Ascending aorta (tissue), 2 donors: ENCODE results near the gene FRY. TPM values are rescaled to one million over a fixed set of nuclear protein-coding genes. Genes with fewer than 3 reads are reported as not detected.

Experiments used
- DNase-seq, 2 donors: peaks; one replicate each; pipeline ENCODE4 v3.0.0-alpha.2; 2019; ENCODE audit warnings: low spot score in 2 of 2
- H3K27ac ChIP-seq, 2 donors: fragments of 200-600 bp; sonication (generic); one replicate each; pipeline ENCODE4 v1.5.1; 2016 to 2017; ENCODE audit warnings: mild to moderate bottlenecking in 1 of 2
- H3K27me3 ChIP-seq: fragments of 200-600 bp; sonication (generic); one replicate; pipeline ENCODE4 v1.5.1; 2017
- H3K36me3 ChIP-seq, 2 donors: fragments of 200-600 bp; sonication (generic); one replicate each; pipeline ENCODE4 v1.5.1; 2016
- H3K4me1 ChIP-seq, 2 donors: fragments of 200-600 bp; sonication (generic); one replicate each; pipeline ENCODE4 v1.5.1; 2016 to 2017; ENCODE audit warnings: mild to moderate bottlenecking in 1 of 2
- H3K4me3 ChIP-seq, 2 donors: fragments of 200-600 bp; sonication (generic); one replicate each; pipeline ENCODE4 v1.5.1; 2016 to 2017; ENCODE audit warnings: mild to moderate bottlenecking in 1 of 2
- H3K9me3 ChIP-seq, 2 donors: fragments of 200-600 bp; sonication (generic); one replicate each; pipeline ENCODE4 v1.5.1; 2016
- intact Hi-C: fragments of 100-400 bp; cut with DNase I; formaldehyde crosslinking; loops from one replicate; pipeline ENCODE4 v1.15.1; 2023
- total RNA-seq: library from RNA; depleted of rRNA; stranded (reverse); fragments of >200 nt; gene quantifications from one replicate; pipeline ENCODE4 v1.1.0, GENCODE V29; 2016
- TF ChIP-seq, protein P1 (sequence below), 3 experiments: fragments of 200-600 bp in 2 of 3; fragments of 450-650 bp in 1 of 3; sonication (generic) in 2 of 3; IDR thresholded peaks; one replicate each; pipeline ENCODE4 v1.5.1; 2016 to 2019; ENCODE audit warnings: antibody characterized with exemption in 3 of 3, mild to moderate bottlenecking in 1 of 3, moderate library complexity in 1 of 3

Gene FRY
- total RNA-seq, 1 donor from 2014 or later: 115 TPM

GRCh38 chr13:32142115-32142514 is 110.5 kb downstream of the FRY start:
- no peaks in the 10 kb centered on the region for H3K4me1 ChIP-seq
- H3K36me3 ChIP-seq: peaks cover 0 to 3% of the 10 kb centered on the region in 2 donors
- H3K27me3 ChIP-seq: no peaks in the 10 kb centered on the region
- no peaks in the 10 kb centered on the region for H3K9me3 ChIP-seq
- DNase-seq: no peak
- intact Hi-C loops: no loop called here
- H3K27ac ChIP-seq: no peak overlapping the region
- H3K4me3 ChIP-seq: no peak overlapping the region
- TF ChIP-seq, protein P1, sequence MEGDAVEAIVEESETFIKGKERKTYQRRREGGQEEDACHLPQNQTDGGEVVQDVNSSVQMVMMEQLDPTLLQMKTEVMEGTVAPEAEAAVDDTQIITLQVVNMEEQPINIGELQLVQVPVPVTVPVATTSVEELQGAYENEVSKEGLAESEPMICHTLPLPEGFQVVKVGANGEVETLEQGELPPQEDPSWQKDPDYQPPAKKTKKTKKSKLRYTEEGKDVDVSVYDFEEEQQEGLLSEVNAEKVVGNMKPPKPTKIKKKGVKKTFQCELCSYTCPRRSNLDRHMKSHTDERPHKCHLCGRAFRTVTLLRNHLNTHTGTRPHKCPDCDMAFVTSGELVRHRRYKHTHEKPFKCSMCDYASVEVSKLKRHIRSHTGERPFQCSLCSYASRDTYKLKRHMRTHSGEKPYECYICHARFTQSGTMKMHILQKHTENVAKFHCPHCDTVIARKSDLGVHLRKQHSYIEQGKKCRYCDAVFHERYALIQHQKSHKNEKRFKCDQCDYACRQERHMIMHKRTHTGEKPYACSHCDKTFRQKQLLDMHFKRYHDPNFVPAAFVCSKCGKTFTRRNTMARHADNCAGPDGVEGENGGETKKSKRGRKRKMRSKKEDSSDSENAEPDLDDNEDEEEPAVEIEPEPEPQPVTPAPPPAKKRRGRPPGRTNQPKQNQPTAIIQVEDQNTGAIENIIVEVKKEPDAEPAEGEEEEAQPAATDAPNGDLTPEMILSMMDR (IDR thresholded peaks at IDR 0.05): no peak

DNA sequence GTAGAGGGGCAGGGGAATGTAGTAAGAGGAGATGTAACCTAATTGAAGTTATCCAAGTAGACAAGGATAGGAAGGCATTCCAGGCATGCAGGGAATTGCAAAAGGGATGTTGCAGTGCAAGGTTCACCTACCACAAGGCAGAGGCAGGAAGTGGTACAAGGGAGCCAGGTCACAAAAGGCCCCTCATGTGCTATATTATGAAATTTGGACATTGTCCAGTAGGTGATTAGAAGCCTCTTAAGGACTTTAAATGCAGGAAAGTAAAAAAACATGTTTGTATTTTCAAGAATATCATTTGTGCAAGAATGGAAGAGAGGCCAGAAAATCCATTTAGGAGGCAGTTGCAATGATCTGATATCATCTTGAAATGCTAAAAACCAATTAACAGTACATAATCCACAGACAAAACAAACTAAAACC is 111.4 kb downstream of the FRY start:
- Histone ChIP-seq H3K4me3 (no peak overlapping the region), H3K27me3 (no peaks in the 10 kb centered on the region), H3K9me3 (no peaks in the 10 kb centered on the region), H3K27ac (no peak overlapping the region), H3K4me1 (peaks cover 0 to 4% of the 10 kb centered on the region in 2 donors), H3K36me3 (peaks cover 0 to 3% of the 10 kb centered on the region in 2 donors)
- intact Hi-C loops: no loop called here
- no peak for DNase-seq
- TF ChIP-seq, protein P1 (IDR thresholded peaks at IDR 0.05): no peak

DNA sequence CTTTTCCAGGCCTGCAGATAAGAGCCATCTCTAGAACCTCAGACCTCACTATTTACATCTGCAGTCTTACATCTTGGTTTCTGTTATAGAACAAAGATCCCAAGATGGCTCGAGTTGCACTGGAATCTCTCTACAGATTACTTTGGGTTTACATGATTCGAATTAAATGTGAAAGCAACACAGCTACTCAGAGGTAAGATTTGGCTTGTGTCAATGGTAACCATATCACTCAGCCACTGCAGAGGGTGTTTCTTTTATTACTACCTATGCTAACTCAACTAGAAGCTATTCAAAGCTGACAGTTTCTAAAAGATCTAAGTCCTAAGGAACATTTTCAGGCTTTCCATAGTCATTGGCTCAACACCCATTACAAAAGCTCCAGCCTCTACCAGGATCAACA is 115.6 kb downstream of the FRY start:
- no peaks in the 10 kb centered on the region for H3K9me3 ChIP-seq
- intact Hi-C loops: no loop called here
- peaks cover 4 to 17% of the 10 kb centered on the region in 2 donors for H3K4me1 ChIP-seq
- no peaks in the 10 kb centered on the region for H3K27me3 ChIP-seq
- TF ChIP-seq, protein P1 (IDR thresholded peaks at IDR 0.05): no peak
- no peaks in the 10 kb centered on the region for H3K36me3 ChIP-seq
- no peak overlapping the region for H3K4me3 ChIP-seq
- DNase-seq: no peak
- peak overlapping the region; percentile 56 to 81 for H3K27ac ChIP-seq

DNA sequence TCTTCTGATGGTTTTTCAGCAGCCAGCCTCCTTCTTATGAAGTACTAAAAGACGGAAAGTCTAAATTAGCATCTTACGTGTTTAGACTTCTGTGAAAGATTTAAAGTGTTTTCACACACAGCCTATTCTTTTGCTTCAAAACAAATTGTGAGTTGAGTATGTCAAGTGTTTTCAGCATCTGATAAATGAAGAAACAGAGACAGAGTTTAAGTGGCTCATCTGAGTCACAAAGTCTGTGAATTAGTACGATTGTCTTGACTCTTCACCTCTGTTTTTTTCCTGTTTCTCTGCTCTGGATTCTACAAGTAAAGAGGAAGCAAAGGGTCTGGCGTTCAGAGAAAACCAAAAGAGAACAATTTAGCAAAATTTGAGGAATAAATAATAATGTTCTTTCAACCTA is 116.4 kb downstream of the FRY start:
- Histone ChIP-seq H3K27ac (peak overlapping the region; percentile 56 to 81), H3K4me3 (no peak overlapping the region), H3K4me1 (peaks cover 4 to 17% of the 10 kb centered on the region in 2 donors), H3K27me3 (no peaks in the 10 kb centered on the region), H3K36me3 (no peaks in the 10 kb centered on the region), H3K9me3 (no peaks in the 10 kb centered on the region)
- intact Hi-C loops: no loop called here
- TF ChIP-seq, protein P1 (IDR thresholded peaks at IDR 0.05): no peak
- DNase-seq: no peak

DNA sequence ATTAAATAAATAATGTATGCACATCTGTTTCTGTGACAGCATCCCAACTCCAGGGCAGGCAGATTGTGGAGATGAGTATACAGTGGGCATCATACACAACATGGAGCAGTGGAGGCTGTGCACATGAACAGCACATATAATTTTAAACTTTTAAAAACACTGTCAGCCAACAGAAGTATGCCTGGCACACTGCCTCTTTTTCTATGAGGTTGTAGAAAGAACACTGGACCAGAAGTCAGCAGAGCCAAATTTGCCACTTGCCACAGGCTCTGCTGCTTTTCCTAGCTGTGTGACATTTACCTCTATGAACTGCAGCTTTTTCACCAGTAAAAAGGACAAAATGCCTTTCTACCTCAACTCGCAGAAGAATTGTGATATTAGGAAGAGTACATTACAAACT is 118.7 kb downstream of the FRY start:
- Histone ChIP-seq H3K4me3 (no peak overlapping the region), H3K27me3 (no peaks in the 10 kb centered on the region), H3K36me3 (no peaks in the 10 kb centered on the region), H3K27ac (peak overlapping the region; percentile 86 to 88), H3K9me3 (no peaks in the 10 kb centered on the region), H3K4me1 (peaks cover 4 to 22% of the 10 kb centered on the region in 2 donors)
- TF ChIP-seq, protein P1 (IDR thresholded peaks at IDR 0.05): no peak
- DNase-seq: peak in 1 of 2 donors; percentile 75
- intact Hi-C loops: loop anchor here (1.0 to 5.0 kb wide), 3 partner anchors 12 to 33 kb away; no protein-coding TSS in a partner anchor

GRCh38 chr13:32150794-32151193 is 119.2 kb downstream of the FRY start:
- intact Hi-C loops: loop anchor here (1.0 to 5.0 kb wide), 3 partner anchors 12 to 33 kb away; no protein-coding TSS in a partner anchor
- H3K4me1 ChIP-seq: peaks cover 4 to 22% of the 10 kb centered on the region in 2 donors
- peak; percentile 59 to 92 for DNase-seq
- no peaks in the 10 kb centered on the region for H3K27me3 ChIP-seq
- TF ChIP-seq, protein P1 (IDR thresholded peaks at IDR 0.05): no peak
- peak overlapping the region; percentile 86 to 88 for H3K27ac ChIP-seq
- H3K4me3 ChIP-seq: no peak overlapping the region
- no peaks in the 10 kb centered on the region for H3K9me3 ChIP-seq
- H3K36me3 ChIP-seq: no peaks in the 10 kb centered on the region
